Mesothelial cell of epicardium (in vitro differentiated cells): Measurements from ENCODE around the gene KLHL40. TPM values are rescaled to one million over a fixed set of nuclear protein-coding genes. Genes with fewer than 3 reads are reported as not detected.

ENCODE experiments used
- DNase-seq, 2 experiments: peaks; one replicate each; pipeline ENCODE4 v3.0.0; 2021; ENCODE audit warnings: low spot score in 2 of 2; ENCODE audit not compliant: unreplicated experiment in 2 of 2
- H3K27ac Mint-ChIP-seq: 2 replicates; pipeline ENCODE4 v1.8.0; 2021; ENCODE audit warnings: mixed read lengths
- H3K27me3 Mint-ChIP-seq: 2 replicates; pipeline ENCODE4 v1.8.0; 2021; ENCODE audit warnings: low read depth, mixed read lengths
- H3K36me3 Mint-ChIP-seq: 2 replicates; pipeline ENCODE4 v1.8.0; 2021; ENCODE audit warnings: mixed read lengths
- H3K4me1 Mint-ChIP-seq: 2 replicates; pipeline ENCODE4 v1.8.0; 2021; ENCODE audit warnings: mixed read lengths
- H3K4me3 Mint-ChIP-seq: 2 replicates; pipeline ENCODE4 v1.8.0; 2021; ENCODE audit warnings: mild to moderate bottlenecking, moderate library complexity, mixed read lengths
- H3K9me3 Mint-ChIP-seq: 2 replicates; pipeline ENCODE4 v1.8.0; 2021; ENCODE audit warnings: mixed read lengths
- CTCF ChIP-seq: fragments of 200-600 bp; sonication (generic); IDR thresholded peaks from one replicate; pipeline ENCODE4 v1.5.0; 2021; ENCODE audit warnings: antibody characterized with exemption; ENCODE audit not compliant: unreplicated experiment
- total RNA-seq: library from RNA; stranded (reverse); gene quantifications from 3 replicates; pipeline ENCODE4 v1.2.1, GENCODE V29; 2021

KLHL40 gene
- total RNA-seq, 1 donor from 2014 or later: not detected

- Mint-ChIP-seq H3K36me3 (no peaks in the 10 kb centered on the region), H3K4me1 (no peaks in the 10 kb centered on the region), H3K9me3 (no peaks in the 10 kb centered on the region), H3K27ac (no peak overlapping the region), H3K4me3 (no peak overlapping the region), H3K27me3 (peaks cover 2% of the 10 kb centered on the region)
- no peak for DNase-seq
- no peak for TF ChIP-seq CTCF
Measured at GRCh38 chr3:42725454-42725853, 40.1 kb downstream of the KLHL40 start.

- Mint-ChIP-seq H3K36me3 (no peaks in the 10 kb centered on the region), H3K27me3 (no peaks in the 10 kb centered on the region), H3K4me1 (no peaks in the 10 kb centered on the region), H3K4me3 (no peak overlapping the region), H3K9me3 (no peaks in the 10 kb centered on the region), H3K27ac (no peak overlapping the region)
- TF ChIP-seq CTCF: no peak
- peak in 1 of 2 experiments; percentile 21 for DNase-seq
Measured at GRCh38 chr3:42728056-42728455, 42.7 kb downstream of the KLHL40 start.

GRCh38 chr3:42728668-42729364, 43.5 kb downstream of the KLHL40 start:
- H3K27me3 Mint-ChIP-seq: no peaks in the 10 kb centered on the region
- DNase-seq: peak in 1 of 2 experiments; percentile 21
- no peak for TF ChIP-seq CTCF

GRCh38 chr3:42729404-42730145, 44.2 kb downstream of the KLHL40 start:
- DNase-seq: peak in 1 of 2 experiments; percentile 10
- Mint-ChIP-seq H3K4me1 (no peaks in the 10 kb centered on the region), H3K9me3 (no peaks in the 10 kb centered on the region), H3K27ac (no peak overlapping the region), H3K4me3 (no peak overlapping the region), H3K36me3 (no peaks in the 10 kb centered on the region), H3K27me3 (no peaks in the 10 kb centered on the region)
- no peak for TF ChIP-seq CTCF

More at GRCh38 chr3:42728668-42729364, 43.5 kb downstream of the KLHL40 start:
- Mint-ChIP-seq H3K36me3 (no peaks in the 10 kb centered on the region), H3K9me3 (no peaks in the 10 kb centered on the region), H3K4me3 (no peak overlapping the region), H3K4me1 (no peaks in the 10 kb centered on the region), H3K27ac (no peak overlapping the region)

- H3K9me3 Mint-ChIP-seq: no peaks in the 10 kb centered on the region
- no peak overlapping the region for H3K4me3 Mint-ChIP-seq
- no peaks in the 10 kb centered on the region for H3K36me3 Mint-ChIP-seq
- DNase-seq: peak in 1 of 2 experiments; percentile 19
- no peaks in the 10 kb centered on the region for H3K4me1 Mint-ChIP-seq
- H3K27ac Mint-ChIP-seq: no peak overlapping the region
- TF ChIP-seq CTCF: no peak
- H3K27me3 Mint-ChIP-seq: peaks cover 1% of the 10 kb centered on the region
Measured at GRCh38 chr3:42730294-42730693, 45.0 kb downstream of the KLHL40 start.
